Measurements from ENCODE around the gene TBC1D24.
A peak's percentile ranks its signal among the peaks of the same experiment; 100 is the strongest.

Gene TBC1D24

DNA sequence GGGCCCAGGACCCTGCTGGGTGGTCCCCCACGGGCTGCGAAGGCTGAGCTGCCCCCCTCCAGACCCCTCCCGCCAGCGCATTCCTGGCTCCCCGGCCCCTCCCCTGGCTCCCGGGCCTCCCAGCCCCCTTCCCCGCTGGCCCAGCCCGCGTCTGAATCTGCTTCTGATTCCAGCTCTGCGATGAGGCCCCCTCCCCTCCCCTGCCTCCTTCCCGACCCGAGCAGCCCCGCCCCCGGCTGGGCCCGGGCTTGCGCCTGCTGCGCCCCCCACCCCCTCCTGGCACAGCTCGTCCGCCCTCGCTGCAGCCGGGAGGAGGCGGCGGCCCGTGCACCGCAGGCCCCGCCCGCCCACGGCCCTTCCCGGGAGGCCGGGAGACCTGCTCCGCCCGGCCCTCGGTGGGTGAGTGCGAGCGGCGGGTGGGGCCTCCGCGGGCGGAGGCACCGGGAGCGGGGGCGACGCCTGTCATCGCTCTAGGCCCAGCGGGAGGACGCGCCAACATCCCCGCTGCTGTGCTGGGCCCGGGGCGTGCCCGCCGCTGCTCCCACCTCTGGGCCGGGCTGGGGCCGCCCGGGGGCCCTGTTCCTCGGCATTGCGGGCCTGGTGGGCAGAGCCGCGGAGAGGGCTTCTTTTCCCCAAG lies 3.8 kb upstream of the TBC1D24 start, which contains the start of gene NTN3:
Gene NTN3, plus strand, starts transcription at position 282 of the 637 bp plus-strand sequence. CDS start 405 bp downstream, outside the sequence.
- peak within 1 kb of the TSS; percentile 84 for H4K91ac ChIP-seq (ENCODE audit: low read length)

DNA sequence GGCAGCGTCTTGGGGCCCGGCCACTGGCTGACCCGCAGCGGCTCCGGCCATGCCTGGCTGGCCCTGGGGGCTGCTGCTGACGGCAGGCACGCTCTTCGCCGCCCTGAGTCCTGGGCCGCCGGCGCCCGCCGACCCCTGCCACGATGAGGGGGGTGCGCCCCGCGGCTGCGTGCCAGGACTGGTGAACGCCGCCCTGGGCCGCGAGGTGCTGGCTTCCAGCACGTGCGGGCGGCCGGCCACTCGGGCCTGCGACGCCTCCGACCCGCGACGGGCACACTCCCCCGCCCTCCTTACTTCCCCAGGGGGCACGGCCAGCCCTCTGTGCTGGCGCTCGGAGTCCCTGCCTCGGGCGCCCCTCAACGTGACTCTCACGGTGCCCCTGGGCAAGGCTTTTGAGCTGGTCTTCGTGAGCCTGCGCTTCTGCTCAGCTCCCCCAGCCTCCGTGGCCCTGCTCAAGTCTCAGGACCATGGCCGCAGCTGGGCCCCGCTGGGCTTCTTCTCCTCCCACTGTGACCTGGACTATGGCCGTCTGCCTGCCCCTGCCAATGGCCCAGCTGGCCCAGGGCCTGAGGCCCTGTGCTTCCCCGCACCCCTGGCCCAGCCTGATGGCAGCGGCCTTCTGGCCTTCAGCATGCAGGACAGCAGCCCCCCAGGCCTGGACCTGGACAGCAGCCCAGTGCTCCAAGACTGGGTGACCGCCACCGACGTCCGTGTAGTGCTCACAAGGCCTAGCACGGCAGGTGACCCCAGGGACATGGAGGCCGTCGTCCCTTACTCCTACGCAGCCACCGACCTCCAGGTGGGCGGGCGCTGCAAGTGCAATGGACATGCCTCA lies 3.1 kb upstream of the TBC1D24 start:
- peak overlapping the region in 1 of 2 experiments; percentile 67 for H2BK12ac ChIP-seq (ENCODE audit: low read length in 2 of 2)
- peaks cover 68% of the 10 kb centered on the region for H3K4me1 ChIP-seq (ENCODE audit: control insufficient read depth, insufficient read depth, low read depth, low read length)
- peaks cover 23 to 36% of the 10 kb centered on the region in 2 experiments for H3K27me3 ChIP-seq (ENCODE audit: control insufficient read depth in 1 of 2, insufficient read depth in 1 of 2, low read length in 2 of 2)
- peaks cover 2% of the 10 kb centered on the region for H3K79me1 ChIP-seq (replicated peaks; ENCODE audit: low read length, poor library complexity, severe bottlenecking)
- H4K8ac ChIP-seq (ENCODE audit: low read length), result peak overlapping the region; percentile 72
- peak overlapping the region in 1 of 2 experiments; percentile 81 for H3K4ac ChIP-seq (ENCODE audit: low read depth in 1 of 2, low read length in 2 of 2)
- peak overlapping the region; percentile 84 for H4K91ac ChIP-seq (ENCODE audit: low read length)
- H2BK120ac ChIP-seq (ENCODE audit: low read depth, low read length), result no peak overlapping the region
- H2AK5ac ChIP-seq (ENCODE audit: low read length, severe bottlenecking), result no peak overlapping the region
- H2AFZ ChIP-seq (ENCODE audit: low read depth, low read length), result no peak overlapping the region
- DNase-seq, result no peak
- no peak overlapping the region for H3K14ac ChIP-seq (ENCODE audit: low read length in 2 of 2)
- peaks cover 0 to 6% of the 10 kb centered on the region in 2 experiments for H3K36me3 ChIP-seq (ENCODE audit: control insufficient read depth in 1 of 2, insufficient read depth in 2 of 2, low read depth in 1 of 2, low read length in 2 of 2)
- H3K18ac ChIP-seq (ENCODE audit: low read depth in 1 of 2, low read length in 2 of 2), result peak overlapping the region in 1 of 2 experiments; percentile 74
- 43% methylated on average over 61 of the region's 61 CpGs for WGBS
- peak overlapping the region in 1 of 2 experiments; percentile 46 for H3K4me3 ChIP-seq (ENCODE audit: insufficient read depth in 1 of 2, low read depth in 1 of 2, low read length in 2 of 2)
- H3K4me2 ChIP-seq (ENCODE audit: low read length, poor library complexity, severe bottlenecking), result peak overlapping the region; percentile 82
- H2BK15ac ChIP-seq (ENCODE audit: low read depth, poor library complexity, severe bottlenecking), result peak overlapping the region; percentile 35
- H3K23ac ChIP-seq (ENCODE audit: low read length in 2 of 2), result no peak overlapping the region
- H3K9me3 ChIP-seq (ENCODE audit: control insufficient read depth, low read length), result no peaks in the 10 kb centered on the region
- no peak overlapping the region for H3K9ac ChIP-seq (ENCODE audit: low read length)
- no peak overlapping the region for H3K27ac ChIP-seq (ENCODE audit: low read length, poor library complexity, severe bottlenecking)
- H2BK5ac ChIP-seq (ENCODE audit: low read depth, low read length, poor library complexity, severe bottlenecking), result no peak overlapping the region

More for the DNA sequence above, 3.8 kb upstream of the TBC1D24 start, which contains the start of gene NTN3:
- no peak for DNase-seq
- H3K4ac ChIP-seq (ENCODE audit: low read depth in 1 of 2, low read length in 2 of 2), result peak within 1 kb of the TSS in 1 of 2 experiments; percentile 81
- peaks cover 68% of the 10 kb centered on the region for H3K4me1 ChIP-seq (ENCODE audit: control insufficient read depth, insufficient read depth, low read depth, low read length)
- peak within 1 kb of the TSS; percentile 82 for H3K4me2 ChIP-seq (ENCODE audit: low read length, poor library complexity, severe bottlenecking)
- peak within 1 kb of the TSS in 1 of 2 experiments; percentile 46 for H3K4me3 ChIP-seq (ENCODE audit: insufficient read depth in 1 of 2, low read depth in 1 of 2, low read length in 2 of 2)
- no peaks in the 10 kb centered on the region for H3K9me3 ChIP-seq (ENCODE audit: control insufficient read depth, low read length)
- H2BK12ac ChIP-seq (ENCODE audit: low read length in 2 of 2), result peak within 1 kb of the TSS in 1 of 2 experiments; percentile 67
- H4K8ac ChIP-seq (ENCODE audit: low read length), result peak within 1 kb of the TSS; percentile 72
- H2AFZ ChIP-seq (ENCODE audit: low read depth, low read length), result no peak within 1 kb of the TSS
- H3K23ac ChIP-seq (ENCODE audit: low read length in 2 of 2), result no peak within 1 kb of the TSS
- H2BK15ac ChIP-seq (ENCODE audit: low read depth, poor library complexity, severe bottlenecking), result peak within 1 kb of the TSS; percentile 35
- H3K27ac ChIP-seq (ENCODE audit: low read length, poor library complexity, severe bottlenecking), result no peak within 1 kb of the TSS
- peaks cover 2% of the 10 kb centered on the region for H3K79me1 ChIP-seq (replicated peaks; ENCODE audit: low read length, poor library complexity, severe bottlenecking)
- no peak within 1 kb of the TSS for H2AK5ac ChIP-seq (ENCODE audit: low read length, severe bottlenecking)
- WGBS, result 2% methylated on average over 40 of the region's 59 CpGs
- H3K9ac ChIP-seq (ENCODE audit: low read length), result no peak within 1 kb of the TSS
- peak within 1 kb of the TSS in 1 of 2 experiments; percentile 74 for H3K18ac ChIP-seq (ENCODE audit: low read depth in 1 of 2, low read length in 2 of 2)
- peaks cover 23 to 36% of the 10 kb centered on the region in 2 experiments for H3K27me3 ChIP-seq (ENCODE audit: control insufficient read depth in 1 of 2, insufficient read depth in 1 of 2, low read length in 2 of 2)
- H3K14ac ChIP-seq (ENCODE audit: low read length in 2 of 2), result no peak within 1 kb of the TSS
- no peak within 1 kb of the TSS for H2BK120ac ChIP-seq (ENCODE audit: low read depth, low read length)
- no peak within 1 kb of the TSS for H2BK5ac ChIP-seq (ENCODE audit: low read depth, low read length, poor library complexity, severe bottlenecking)
- H3K36me3 ChIP-seq (ENCODE audit: control insufficient read depth in 1 of 2, insufficient read depth in 2 of 2, low read depth in 1 of 2, low read length in 2 of 2), result peaks cover 0 to 6% of the 10 kb centered on the region in 2 experiments

DNA sequence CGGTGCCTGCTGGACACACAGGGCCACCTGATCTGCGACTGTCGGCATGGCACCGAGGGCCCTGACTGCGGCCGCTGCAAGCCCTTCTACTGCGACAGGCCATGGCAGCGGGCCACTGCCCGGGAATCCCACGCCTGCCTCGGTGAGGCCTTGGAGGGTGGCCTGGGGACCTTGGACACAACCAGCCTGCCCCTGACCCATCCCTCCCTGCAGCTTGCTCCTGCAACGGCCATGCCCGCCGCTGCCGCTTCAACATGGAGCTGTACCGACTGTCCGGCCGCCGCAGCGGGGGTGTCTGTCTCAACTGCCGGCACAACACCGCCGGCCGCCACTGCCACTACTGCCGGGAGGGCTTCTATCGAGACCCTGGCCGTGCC lies 2.5 kb upstream of the TBC1D24 start:
- no peak overlapping the region for H2AFZ ChIP-seq (ENCODE audit: low read depth, low read length)
- 95% methylated on average over 27 of the region's 27 CpGs for WGBS
- H3K79me1 ChIP-seq (replicated peaks; ENCODE audit: low read length, poor library complexity, severe bottlenecking), result peaks cover 4% of the 10 kb centered on the region
- peaks cover 23 to 36% of the 10 kb centered on the region in 2 experiments for H3K27me3 ChIP-seq (ENCODE audit: control insufficient read depth in 1 of 2, insufficient read depth in 1 of 2, low read length in 2 of 2)
- H2BK5ac ChIP-seq (ENCODE audit: low read depth, low read length, poor library complexity, severe bottlenecking), result no peak overlapping the region
- peaks cover 65% of the 10 kb centered on the region for H3K4me1 ChIP-seq (ENCODE audit: control insufficient read depth, insufficient read depth, low read depth, low read length)
- H2AK5ac ChIP-seq (ENCODE audit: low read length, severe bottlenecking), result no peak overlapping the region
- no peak overlapping the region for H2BK15ac ChIP-seq (ENCODE audit: low read depth, poor library complexity, severe bottlenecking)
- no peak for DNase-seq
- no peak overlapping the region for H4K91ac ChIP-seq (ENCODE audit: low read length)
- H4K8ac ChIP-seq (ENCODE audit: low read length), result no peak overlapping the region
- H3K9me3 ChIP-seq (ENCODE audit: control insufficient read depth, low read length), result no peaks in the 10 kb centered on the region
- H3K9ac ChIP-seq (ENCODE audit: low read length), result no peak overlapping the region
- H2BK12ac ChIP-seq (ENCODE audit: low read length in 2 of 2), result no peak overlapping the region
- no peak overlapping the region for H2BK120ac ChIP-seq (ENCODE audit: low read depth, low read length)
- no peak overlapping the region for H3K27ac ChIP-seq (ENCODE audit: low read length, poor library complexity, severe bottlenecking)
- no peak overlapping the region for H3K14ac ChIP-seq (ENCODE audit: low read length in 2 of 2)
- no peak overlapping the region for H3K4me3 ChIP-seq (ENCODE audit: insufficient read depth in 1 of 2, low read depth in 1 of 2, low read length in 2 of 2)
- no peak overlapping the region for H3K4me2 ChIP-seq (ENCODE audit: low read length, poor library complexity, severe bottlenecking)
- peak overlapping the region in 1 of 2 experiments; percentile 18 for H3K18ac ChIP-seq (ENCODE audit: low read depth in 1 of 2, low read length in 2 of 2)
- peaks cover 0 to 6% of the 10 kb centered on the region in 2 experiments for H3K36me3 ChIP-seq (ENCODE audit: control insufficient read depth in 1 of 2, insufficient read depth in 2 of 2, low read depth in 1 of 2, low read length in 2 of 2)
- no peak overlapping the region for H3K23ac ChIP-seq (ENCODE audit: low read length in 2 of 2)
- no peak overlapping the region for H3K4ac ChIP-seq (ENCODE audit: low read depth in 1 of 2, low read length in 2 of 2)
